ENCODE measurements around the gene PREB.
"Not testable (repeated sequence)": the region's sequence is repeated elsewhere in the genome, so short reads cannot be mapped to it uniquely, and the experiment has no call there.

PREB gene

GRCh38 chr2:27130396-27130795 lies 4.0 kb downstream of the PREB start:
- H3K4me3 ChIP-seq (ENCODE audit: low read depth, low read length) = no peak overlapping the region
- DNase-seq (ENCODE audit: low read depth) = no peak

- DNase-seq (ENCODE audit: low read depth) = no peak
These were observed 5.5 kb downstream of the PREB start for GRCh38 chr2:27128668-27129571.

GRCh38 chr2:27127883-27128667 lies 6.4 kb downstream of the PREB start:
- no peak for DNase-seq (ENCODE audit: low read depth)
- no peak overlapping the region for H3K4me3 ChIP-seq (ENCODE audit: low read depth, low read length)

More at GRCh38 chr2:27128668-27129571, 5.5 kb downstream of the PREB start:
- H3K4me3 ChIP-seq (ENCODE audit: low read depth, low read length) = no peak overlapping the region

- H3K4me3 ChIP-seq (ENCODE audit: low read depth, low read length) = no peak overlapping the region
- no peak for DNase-seq (ENCODE audit: low read depth)
These were observed 8.2 kb downstream of the PREB start for GRCh38 chr2:27126252-27126710.

GRCh38 chr2:27125104-27125503 lies 9.3 kb downstream of the PREB start:
- H3K4me3 ChIP-seq (ENCODE audit: low read depth, low read length) = no peak overlapping the region
- no peak for DNase-seq (ENCODE audit: low read depth)

GRCh38 chr2:27123302-27124150 lies 10.9 kb downstream of the PREB start, which contains the start of gene ABHD1:
Gene ABHD1 (plus strand): TSS chr2:27123815. CDS start chr2:27123949, 134 bp downstream.
- H3K4me3 ChIP-seq (ENCODE audit: low read depth, low read length) = peak within 1 kb of the TSS; percentile 58
- DNase-seq (ENCODE audit: low read depth) = no peak

- no peak overlapping the region for H3K4me3 ChIP-seq (ENCODE audit: low read depth, low read length)
- no peak for DNase-seq (ENCODE audit: low read depth)
These were observed 11.6 kb downstream of the PREB start for GRCh38 chr2:27122791-27123190.

GRCh38 chr2:27121906-27122305 lies 12.5 kb downstream of the PREB start:
- H3K4me3 ChIP-seq (ENCODE audit: low read depth, low read length) = no peak overlapping the region
- no peak for DNase-seq (ENCODE audit: low read depth)

GRCh38 chr2:27119330-27119670 lies 15.1 kb downstream of the PREB start:
- peak overlapping the region; percentile 51 for H3K4me3 ChIP-seq (ENCODE audit: low read depth, low read length)
- not testable (repeated sequence) for DNase-seq (ENCODE audit: low read depth)

GRCh38 chr2:27118525-27119329 lies 15.7 kb downstream of the PREB start, which contains the start of gene CGREF1:
Gene CGREF1 (minus strand): TSS chr2:27119128. CDS start chr2:27104366, 14,762 bp downstream.
- peak within 1 kb of the TSS; percentile 51 for H3K4me3 ChIP-seq (ENCODE audit: low read depth, low read length)
- DNase-seq (ENCODE audit: low read depth) = no peak

GRCh38 chr2:27117995-27118524 lies 16.4 kb downstream of the PREB start:
- no peak for DNase-seq (ENCODE audit: low read depth)
- H3K4me3 ChIP-seq (ENCODE audit: low read depth, low read length) = peak overlapping the region; percentile 51

- DNase-seq (ENCODE audit: low read depth) = no peak
- no peak overlapping the region for H3K4me3 ChIP-seq (ENCODE audit: low read depth, low read length)
These were observed 18.9 kb downstream of the PREB start for GRCh38 chr2:27115519-27115918.

GRCh38 chr2:27111392-27112078 lies 22.9 kb downstream of the PREB start:
- not testable (repeated sequence) for DNase-seq (ENCODE audit: low read depth)

GRCh38 chr2:27110603-27111352 lies 23.7 kb downstream of the PREB start:
- DNase-seq (ENCODE audit: low read depth); H3K4me3 ChIP-seq (ENCODE audit: low read depth, low read length): not testable (repeated sequence)

More at GRCh38 chr2:27111392-27112078, 22.9 kb downstream of the PREB start:
- not testable (repeated sequence) for H3K4me3 ChIP-seq (ENCODE audit: low read depth, low read length)

- DNase-seq (ENCODE audit: low read depth) = no peak
- H3K4me3 ChIP-seq (ENCODE audit: low read depth, low read length) = no peak overlapping the region
These were observed 25.4 kb downstream of the PREB start for GRCh38 chr2:27109083-27109482.

GRCh38 chr2:27108221-27108620 lies 26.2 kb downstream of the PREB start:
- H3K4me3 ChIP-seq (ENCODE audit: low read depth, low read length) = no peak overlapping the region
- no peak for DNase-seq (ENCODE audit: low read depth)

GRCh38 chr2:27105981-27106380 lies 28.5 kb downstream of the PREB start:
- no peak overlapping the region for H3K4me3 ChIP-seq (ENCODE audit: low read depth, low read length)
- no peak for DNase-seq (ENCODE audit: low read depth)

All from skeletal muscle cell (primary cell).